ENCODE data around the gene CYSRT1.
A peak's percentile ranks its signal among the peaks of the same experiment; 100 is the strongest.

CYSRT1 gene

GRCh38 chr9:137190315-137190856 lies 34.6 kb upstream of the CYSRT1 start:
- no peak for DNase-seq (ENCODE audit: low spot score)

GRCh38 chr9:137191245-137191644 lies 33.7 kb upstream of the CYSRT1 start:
- no peak for DNase-seq (ENCODE audit: low spot score)

DNA sequence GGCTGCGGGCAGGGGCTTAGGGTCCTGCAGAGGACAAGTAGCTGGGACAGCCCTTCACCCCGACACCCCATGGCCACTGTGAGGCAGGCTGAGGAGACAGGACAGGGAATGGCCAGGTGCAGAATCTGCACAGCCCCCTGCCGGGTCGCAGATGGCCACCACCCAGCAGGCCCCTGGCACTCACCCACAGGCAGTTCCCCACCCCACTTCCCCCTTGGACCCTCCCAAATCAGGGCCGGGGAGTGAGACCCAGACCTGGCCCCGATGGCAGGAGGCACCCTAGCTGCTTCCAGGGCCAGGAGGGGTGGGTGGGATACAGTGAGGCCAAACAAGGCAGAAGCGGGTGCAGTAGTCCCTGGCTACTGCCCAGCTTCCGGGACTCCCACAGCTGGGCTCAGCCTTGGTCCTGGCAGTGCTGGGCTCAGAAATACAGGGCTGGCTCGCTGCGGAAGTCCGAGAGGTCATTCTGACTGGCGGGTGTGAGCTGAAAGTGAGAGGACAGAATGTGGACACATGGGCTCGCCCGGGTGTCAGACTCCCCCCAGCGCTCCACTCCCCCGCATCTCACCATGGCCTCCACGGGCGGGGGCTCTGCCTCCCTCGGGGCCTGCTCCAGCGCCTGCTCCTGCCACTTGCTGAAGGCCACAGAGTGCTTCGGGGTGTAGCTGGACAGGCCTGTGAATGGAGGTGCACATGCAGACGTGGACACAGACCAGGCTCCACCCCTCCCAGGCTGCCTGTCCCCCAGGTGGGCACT lies 33.1 kb upstream of the CYSRT1 start:
- DNase-seq (ENCODE audit: low spot score) = no peak

DNA sequence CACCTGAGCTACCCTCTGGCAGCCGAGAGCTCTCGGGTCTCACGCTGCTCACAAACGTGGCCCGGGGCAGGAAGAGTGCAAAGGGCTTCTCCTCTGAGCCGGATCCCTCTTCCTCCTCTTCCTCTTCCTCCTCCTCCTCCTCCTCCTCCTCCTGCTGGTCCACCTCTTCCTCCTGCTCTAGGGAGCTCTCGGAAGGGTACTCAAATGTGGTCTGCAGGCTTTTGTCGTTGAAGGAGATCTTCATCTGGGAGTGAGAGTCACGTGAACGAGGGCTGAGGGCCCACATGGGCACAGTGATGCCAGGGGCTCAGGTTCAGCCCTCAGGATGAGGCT lies 32.6 kb upstream of the CYSRT1 start:
- no peak for DNase-seq (ENCODE audit: low spot score)

DNA sequence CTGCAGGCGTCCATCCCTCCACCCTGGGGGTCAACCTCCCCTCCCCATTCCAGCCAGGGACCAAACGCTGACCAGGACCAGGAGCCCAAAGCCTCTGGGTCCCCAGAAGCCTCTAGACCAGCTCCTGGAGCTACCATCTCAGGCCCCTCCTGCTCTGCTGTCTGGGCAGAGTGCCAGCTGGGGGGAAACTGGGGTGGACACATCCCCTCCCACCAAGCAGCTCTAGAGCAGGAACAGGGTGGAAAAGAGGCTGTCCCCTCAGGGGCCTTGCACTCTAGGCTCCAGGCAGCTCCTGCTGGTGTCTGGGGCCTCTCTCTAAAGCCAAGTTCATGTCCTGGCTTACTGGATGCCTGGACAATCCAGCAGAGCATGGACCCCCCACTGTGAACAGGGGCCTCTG lies 32.1 kb upstream of the CYSRT1 start:
- no peak for DNase-seq (ENCODE audit: low spot score)

DNA sequence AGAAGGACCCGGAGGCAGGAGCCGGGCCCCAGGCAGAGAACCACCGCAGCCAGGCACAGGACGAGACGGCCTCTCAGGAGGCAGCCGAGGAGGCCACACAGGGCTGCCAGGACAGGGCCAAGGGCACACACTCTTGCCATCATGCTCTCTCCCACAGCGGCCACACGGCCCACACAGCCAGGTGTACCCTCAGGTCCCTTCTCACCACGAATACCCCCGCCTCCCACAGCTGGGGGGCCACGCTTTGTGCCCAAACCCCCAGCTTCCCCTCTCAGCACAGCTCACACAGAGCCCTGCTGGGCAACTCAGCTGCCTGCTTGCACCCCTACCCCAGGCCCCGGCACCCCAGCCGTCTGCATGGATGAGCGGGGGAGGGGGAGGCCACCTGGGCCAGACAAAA lies 31.2 kb upstream of the CYSRT1 start:
- DNase-seq (ENCODE audit: low spot score) = no peak

DNA sequence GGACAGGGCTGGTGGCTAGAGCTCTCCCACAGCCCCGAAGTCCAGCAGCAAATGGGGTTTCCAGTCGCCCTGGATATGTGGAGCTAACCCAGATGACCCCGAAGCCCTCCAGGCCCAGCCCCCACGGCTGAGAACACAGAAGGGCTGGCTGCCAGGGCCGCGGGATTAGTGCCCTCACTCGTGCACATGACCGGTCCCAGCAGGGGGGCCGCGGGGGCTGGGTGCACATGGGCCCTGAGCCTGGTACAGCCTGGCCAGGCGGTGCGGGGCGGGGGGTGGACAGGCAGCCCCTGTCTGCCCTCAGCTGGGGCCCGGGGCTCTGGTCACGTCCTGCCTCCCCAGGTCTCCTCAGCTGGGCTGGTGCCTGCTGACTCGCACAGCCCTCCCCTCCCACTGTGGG lies 30.6 kb upstream of the CYSRT1 start:
- no peak for DNase-seq (ENCODE audit: low spot score)

DNA sequence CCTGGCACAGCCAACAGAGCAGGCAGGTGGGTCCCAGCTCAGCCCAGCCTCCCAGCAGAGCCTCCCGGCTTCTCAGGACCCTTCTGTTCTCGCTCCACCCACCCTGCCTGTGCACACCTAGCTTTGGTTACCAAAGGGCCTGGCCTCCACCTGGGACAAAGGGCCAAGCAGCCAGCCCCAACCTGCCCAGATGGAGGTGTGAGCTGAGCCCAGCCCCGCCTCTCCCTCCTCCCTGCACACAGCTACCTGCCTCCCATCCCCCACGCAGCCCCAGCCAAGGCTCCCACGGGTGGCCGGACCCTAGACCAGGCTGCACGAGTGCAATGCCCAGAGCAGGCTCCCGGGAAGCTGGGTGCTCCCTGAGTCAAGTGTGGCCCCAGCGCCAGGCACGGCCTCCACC lies 30.1 kb upstream of the CYSRT1 start:
- DNase-seq (ENCODE audit: low spot score) = no peak

GRCh38 chr9:137195525-137196220 lies 29.3 kb upstream of the CYSRT1 start:
- DNase-seq (ENCODE audit: low spot score) = no peak

DNA sequence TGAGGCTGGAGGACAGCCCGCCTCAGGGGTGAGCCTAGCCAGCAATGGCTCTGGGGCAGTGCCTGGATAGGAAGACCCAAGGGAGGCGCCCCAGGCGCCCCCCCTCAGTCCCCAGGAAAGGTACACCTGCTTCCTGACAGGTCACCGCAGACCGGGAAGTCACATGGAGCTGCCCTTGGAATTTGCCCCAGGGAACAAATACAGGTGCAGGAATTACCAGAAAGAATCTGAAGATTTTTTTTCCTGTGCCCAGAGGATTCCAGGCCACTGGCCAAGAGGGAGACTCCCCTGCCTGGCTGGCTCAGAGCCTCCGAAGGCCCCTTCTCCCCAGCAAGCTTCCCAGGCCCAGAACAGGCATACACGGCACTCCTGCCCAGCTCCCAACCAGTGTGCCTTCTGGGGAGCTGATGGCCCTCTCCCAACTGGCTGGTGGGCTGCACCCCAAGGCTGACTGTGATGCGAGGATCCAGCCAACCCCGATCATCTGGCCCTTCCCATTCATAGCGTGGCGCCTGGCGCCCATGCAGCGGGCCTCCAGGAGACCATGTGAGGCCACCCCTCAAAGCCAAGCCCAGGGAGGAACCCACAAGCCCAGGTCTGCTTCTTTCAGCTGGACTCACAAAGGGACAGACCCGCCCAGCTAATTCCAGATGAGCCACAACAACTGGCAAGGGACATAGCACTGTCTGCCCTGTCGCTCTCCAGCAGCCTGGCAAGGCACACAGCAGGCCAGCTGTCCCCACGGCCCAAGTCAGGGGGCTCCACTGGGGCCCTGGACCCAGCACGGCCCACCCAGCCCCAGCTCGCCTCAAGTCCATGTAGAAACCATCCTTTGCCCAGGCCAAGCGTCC lies 26.7 kb upstream of the CYSRT1 start:
- DNase-seq (ENCODE audit: low spot score) = no peak

DNA sequence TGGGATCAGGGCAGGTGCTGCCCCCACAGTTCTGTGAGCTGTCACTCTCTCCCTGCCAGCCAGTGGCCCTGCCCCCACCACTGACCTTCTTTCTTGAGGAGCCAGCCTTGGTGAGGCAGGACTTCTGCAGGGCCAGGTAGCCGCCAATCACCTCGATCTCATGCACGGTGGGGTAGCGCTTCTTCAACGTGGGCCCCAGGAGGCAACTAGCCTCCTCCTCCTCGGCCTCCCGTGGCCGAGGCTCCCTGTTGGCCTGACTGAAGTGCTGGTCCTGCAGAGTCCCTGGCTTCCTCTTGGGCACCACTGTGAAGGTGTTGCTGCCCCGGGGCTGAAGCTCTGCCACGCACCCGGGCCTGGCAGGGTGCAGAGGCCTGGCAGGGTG lies 26.1 kb upstream of the CYSRT1 start:
- DNase-seq (ENCODE audit: low spot score) = no peak

- DNase-seq (ENCODE audit: low spot score) = peak; percentile 22
These were observed 25.4 kb upstream of the CYSRT1 start for GRCh38 chr9:137199411-137200121.

DNA sequence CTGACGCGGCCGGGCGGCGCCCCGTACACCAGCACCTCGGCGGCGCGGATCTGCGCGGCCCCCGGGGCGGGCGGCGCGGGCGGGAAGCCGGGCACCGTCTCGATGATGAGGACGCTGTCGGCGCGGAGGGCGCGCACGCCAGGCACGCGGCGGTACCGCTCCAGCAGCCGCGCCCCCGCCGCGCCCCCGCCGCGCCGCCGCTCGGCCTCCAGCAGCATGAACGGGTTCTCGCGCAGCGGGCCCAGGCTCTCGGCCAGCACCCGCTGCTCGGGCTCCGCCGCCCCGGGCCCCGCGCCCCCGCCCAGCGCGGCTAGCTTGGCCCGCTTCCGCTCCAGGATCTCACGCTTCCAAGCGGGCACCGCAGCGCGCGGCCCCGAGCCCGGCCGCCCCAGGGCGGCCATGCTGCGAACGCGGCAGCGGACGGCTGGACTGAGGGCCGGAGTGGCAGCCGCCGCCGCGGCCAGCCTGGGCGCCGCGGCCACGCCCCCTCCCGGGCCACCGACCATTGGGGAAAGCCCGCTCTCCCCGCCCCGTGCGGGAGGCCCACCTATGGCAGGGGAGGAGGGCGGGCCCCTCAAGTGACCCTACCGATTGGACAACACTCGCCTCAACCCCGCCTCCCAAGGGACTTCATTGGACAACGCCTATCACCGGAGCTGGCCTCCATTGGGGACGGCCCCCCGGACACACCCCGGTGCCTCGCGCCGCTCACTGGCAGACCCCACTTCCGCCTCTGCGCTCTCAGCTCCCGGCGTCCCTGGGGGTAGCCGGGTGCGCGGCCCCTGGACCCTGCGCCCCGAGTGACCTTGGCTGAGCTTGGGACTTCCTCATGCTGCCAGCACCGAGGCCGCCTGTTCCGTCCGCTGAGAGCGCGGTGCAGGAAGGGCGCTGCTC lies 24.4 kb upstream of the CYSRT1 start, which contains the start of gene TPRN:
Gene TPRN, minus strand, starts transcription at position 431 of the 894 bp plus-strand sequence. Its CDS starts 30 bp downstream, at position 401.
- DNase-seq (ENCODE audit: low spot score) = peak; percentile 100

DNA sequence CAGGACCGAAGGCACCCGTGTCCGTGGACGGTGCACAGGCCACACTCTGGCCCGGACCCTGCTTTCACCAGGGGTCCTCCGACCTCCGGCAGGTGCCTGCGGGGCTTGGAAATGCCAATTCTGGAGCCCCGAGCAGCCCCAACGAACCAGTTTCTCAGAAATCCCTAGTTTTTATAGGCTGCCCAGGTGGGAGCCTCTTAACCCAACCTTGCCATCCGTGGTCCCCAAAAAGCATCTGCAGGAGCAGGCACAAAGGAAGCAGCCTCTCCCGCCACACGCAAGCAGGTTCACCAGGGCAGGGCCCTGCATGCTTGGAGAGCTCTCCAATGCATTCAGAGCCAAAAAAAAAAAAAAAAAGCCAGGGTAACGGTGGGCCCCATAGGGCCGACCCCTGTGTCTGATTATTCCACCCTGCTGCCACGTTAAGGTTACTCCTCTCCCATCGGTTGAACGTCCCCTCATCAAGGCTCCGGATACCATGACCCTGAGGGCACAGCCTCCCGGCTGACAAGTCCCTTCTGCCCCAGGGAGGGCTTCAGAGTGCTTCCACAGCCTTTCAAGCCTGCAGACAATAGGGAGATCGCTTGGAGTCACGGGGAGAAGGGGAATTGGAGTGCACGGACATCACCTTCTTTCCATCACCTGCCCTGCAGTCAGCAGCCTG lies 23.6 kb upstream of the CYSRT1 start:
- no peak for DNase-seq (ENCODE audit: low spot score)

DNA sequence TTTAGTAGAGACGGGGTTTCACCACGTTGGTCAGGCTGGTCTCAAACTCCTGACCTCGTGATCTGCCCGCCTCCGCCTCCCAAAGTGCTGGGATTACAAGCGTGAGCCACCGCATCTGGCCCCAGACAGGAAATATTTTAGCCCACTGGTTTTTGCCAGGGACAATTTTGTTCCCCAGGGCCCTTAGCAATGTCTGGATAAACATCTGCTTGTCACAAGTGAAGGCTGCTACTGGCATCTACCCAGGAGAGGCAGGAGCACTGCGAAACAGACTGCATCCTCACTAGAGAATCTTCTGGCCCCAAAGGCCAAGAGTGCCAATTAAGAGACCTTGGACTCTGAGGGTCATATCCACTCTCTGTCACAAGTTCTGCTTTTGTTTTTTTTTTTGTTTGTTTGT lies 22.0 kb upstream of the CYSRT1 start:
- no peak for DNase-seq (ENCODE audit: low spot score)

DNA sequence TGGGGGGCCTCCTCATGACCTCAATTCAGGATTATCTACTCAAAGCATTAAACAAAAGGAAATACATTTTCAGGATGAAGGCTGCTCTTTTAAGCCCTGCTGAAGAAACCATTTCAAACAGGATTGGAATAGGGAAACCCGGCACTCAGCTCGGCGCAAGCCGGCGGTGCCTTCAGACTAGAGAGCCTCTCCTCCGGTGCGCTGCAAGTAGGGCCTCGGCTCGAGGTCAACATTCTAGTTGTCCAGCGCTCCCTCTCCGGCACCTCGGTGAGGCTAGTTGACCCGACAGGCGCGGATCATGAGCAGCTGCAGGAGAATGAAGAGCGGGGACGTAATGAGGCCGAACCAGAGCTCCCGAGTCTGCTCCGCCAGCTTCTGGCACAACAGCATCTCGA lies 20.2 kb upstream of the CYSRT1 start:
- DNase-seq (ENCODE audit: low spot score) = no peak

GRCh38 chr9:137205126-137206069 lies 19.6 kb upstream of the CYSRT1 start, which contains the start of the genes NDOR1 and TMEM203:
NDOR1 (plus strand) TSS chr9:137205700; CDS start chr9:137205778, 78 bp downstream.
TMEM203 (minus strand) TSS chr9:137205648; CDS start chr9:137205414, 234 bp downstream.
- DNase-seq (ENCODE audit: low spot score) = peak; percentile 95

GRCh38 chr9:137206602-137207001 lies 18.4 kb upstream of the CYSRT1 start:
- DNase-seq (ENCODE audit: low spot score) = no peak

- DNase-seq (ENCODE audit: low spot score) = no peak
These were observed 13.4 kb upstream of the CYSRT1 start for GRCh38 chr9:137211532-137211931.

Data from GM03348 (cell line).